HEK293 (cell line): ENCODE data around the gene DCPS.

Source experiments
- CTCF ChIP-seq: fragments of 450-650 bp; formaldehyde crosslinking; IDR thresholded peaks from 2 replicates; pipeline ENCODE4 v1.5.1; 2016; ENCODE audit warnings: missing biosample characterization, missing genetic modification characterization
- REPIN1 ChIP-seq: fragments of 450-650 bp; formaldehyde crosslinking; IDR thresholded peaks from 2 replicates; pipeline ENCODE4 v1.5.1; 2017; ENCODE audit warnings: missing biosample characterization, missing genetic modification characterization, low read depth
- TCF7L2 ChIP-seq: IDR thresholded peaks from 2 replicates; pipeline ENCODE4 v1.6.1; 2011; ENCODE audit warnings: low read depth, mild to moderate bottlenecking, inconsistent platforms, low read length, moderate library complexity, borderline replicate concordance
- YY1 ChIP-seq: fragments of 450-650 bp; formaldehyde crosslinking; IDR thresholded peaks from 2 replicates; pipeline ENCODE4 v1.5.1; 2018; ENCODE audit warnings: missing biosample characterization, missing genetic modification characterization
- ZBTB11 ChIP-seq: fragments of 450-650 bp; formaldehyde crosslinking; conservative IDR thresholded peaks from 2 replicates; pipeline ENCODE4 v1.5.1; 2016; ENCODE audit warnings: low read depth, missing biosample characterization, missing genetic modification characterization
- ZNF221 ChIP-seq: fragments of 450-650 bp; formaldehyde crosslinking; IDR thresholded peaks from 2 replicates; pipeline ENCODE4 v1.5.1; 2017; ENCODE audit warnings: missing biosample characterization, missing genetic modification characterization, borderline replicate concordance

DNA sequence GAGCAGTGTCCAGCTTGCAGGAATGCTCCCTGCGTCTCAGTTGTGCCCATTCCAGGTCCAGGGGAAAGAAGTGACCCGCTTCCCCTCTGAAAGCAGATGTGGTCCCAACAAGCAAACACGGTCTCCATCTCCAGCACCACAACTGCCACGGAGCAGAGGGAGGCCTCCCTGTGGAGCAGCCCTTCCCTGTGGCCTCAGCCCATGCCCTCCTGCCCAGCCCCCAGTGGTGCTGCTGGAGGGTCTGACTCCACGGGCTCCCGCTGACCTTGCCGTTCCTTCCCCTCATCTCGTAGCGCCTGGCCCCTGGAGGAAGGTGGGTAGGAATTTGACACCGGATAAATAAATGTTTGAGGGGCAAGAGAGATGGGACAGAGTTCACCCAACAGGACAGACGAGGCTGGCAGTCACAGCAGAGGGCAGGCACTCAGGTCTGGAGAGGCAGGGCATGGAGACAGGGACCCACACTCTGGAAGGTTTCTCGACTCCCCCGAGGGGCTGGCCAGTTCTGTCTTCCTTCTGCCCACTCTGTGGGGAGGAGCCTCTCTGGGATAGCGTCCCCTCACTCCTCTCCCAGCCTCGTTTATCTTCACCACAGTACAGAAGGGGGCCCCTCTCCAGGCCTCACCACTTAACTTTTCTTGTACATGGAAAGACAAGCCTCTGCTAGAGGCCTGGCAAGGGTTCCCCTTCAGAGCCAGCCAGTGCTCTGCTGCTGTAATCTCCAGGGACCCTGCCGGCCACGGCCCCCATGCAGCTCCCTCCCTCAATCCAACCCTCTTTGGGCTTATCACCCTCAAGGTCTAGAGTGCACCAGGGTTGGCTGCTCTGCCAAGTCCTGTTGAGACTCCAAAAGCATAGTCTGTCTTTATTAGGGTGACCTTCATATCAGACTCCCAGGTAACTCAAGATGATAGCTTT, 44.1 kb downstream of the DCPS start:
- TF ChIP-seq TCF7L2 (no peak), CTCF (tag by site-specific recombination) (no peak), REPIN1 (tag by site-specific recombination) (no peak), YY1 (tag by site-specific recombination) (no peak), ZNF221 (tag by site-specific recombination) (no peak), ZBTB11 (tag by site-specific recombination) (no peak)
